Measurements from ENCODE around the gene CCDC116.

DNA sequence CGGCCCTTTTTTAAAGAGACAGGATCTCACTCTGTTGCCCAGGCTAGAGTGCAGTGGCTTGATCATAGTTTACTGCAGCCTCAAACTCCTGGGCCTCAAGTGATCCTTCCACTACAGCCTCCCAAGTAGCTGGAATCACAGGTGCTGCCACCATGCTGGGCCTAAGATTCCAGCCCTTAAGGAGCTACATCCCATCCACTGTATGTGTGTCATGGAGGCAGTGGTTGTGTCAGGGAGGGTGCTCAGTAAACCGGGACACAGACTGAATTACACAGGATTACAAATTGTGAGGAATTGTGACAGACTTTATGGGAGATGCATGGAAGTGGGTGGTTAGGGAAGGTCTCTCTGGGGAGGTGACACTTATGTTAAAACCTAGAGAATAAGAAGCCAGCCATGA lies 31.2 kb downstream of the CCDC116 start:
- TF ChIP-seq CTCF (IDR thresholded peaks at IDR 0.05; ENCODE audit: low read depth, low read length) (no peak), EZH2phosphoT487 (IDR thresholded peaks at IDR 0.05; ENCODE audit: low read depth) (no peak)
